AG04449 (cell line): ENCODE data around the gene DCTN5.

Source experiments
- CTCF ChIA-PET: fragments of 350-600 bp; formaldehyde crosslinking; extraction: SDS; loops from one replicate; lab custom pipeline; 2021; ENCODE audit warnings: antibody characterized with exemption; lab: Yijun Ruan, JAX
- POLR2A ChIA-PET: fragments of 400-600, 350-600 bp; formaldehyde crosslinking; extraction: SDS; loops from one replicate; lab custom pipeline; 2020; ENCODE audit warnings: antibody characterized with exemption, inconsistent platforms; lab: Yijun Ruan, JAX
- DNase-seq: peaks from one replicate; pipeline ENCODE4 v3.0.0-alpha.2; 2010; ENCODE audit warnings: low read depth, low spot score
- H3K4me3 ChIP-seq: 2 replicates; pipeline ENCODE4 v1.5.1; 2011; ENCODE audit warnings: low read depth, mild to moderate bottlenecking, control low read depth, low read length
- CTCF ChIP-seq: IDR thresholded peaks from one replicate; pipeline ENCODE4 v1.5.1; 2011; ENCODE audit warnings: mild to moderate bottlenecking, moderate library complexity, low read length, control low read depth, inconsistent platforms; ENCODE audit not compliant: insufficient read depth; ENCODE audit errors: missing control alignments

The DCTN5 gene

GRCh38 chr16:23694644-23695373, 53.5 kb downstream of the DCTN5 start:
- peak overlapping the region; percentile 3; the same call in 1 of the 2 replicates for H3K4me3 ChIP-seq
- POLR2A ChIA-PET, result no interaction called here
- no peak for TF ChIP-seq CTCF
- no peak for DNase-seq
- CTCF ChIA-PET, result interaction anchor here (1.0 to 1.2 kb wide), 2 partner anchors 17 to 810 kb away, joined by 5 read pairs; no protein-coding TSS in a partner anchor

GRCh38 chr16:23695756-23696155, 54.5 kb downstream of the DCTN5 start:
- H3K4me3 ChIP-seq, result no peak overlapping the region
- no peak for DNase-seq
- no peak for TF ChIP-seq CTCF
- POLR2A ChIA-PET, result no interaction called here
- CTCF ChIA-PET, result no interaction called here

GRCh38 chr16:23699100-23699499, 57.8 kb downstream of the DCTN5 start:
- no peak overlapping the region for H3K4me3 ChIP-seq
- POLR2A ChIA-PET, result no interaction called here
- DNase-seq, result no peak
- CTCF ChIA-PET, result no interaction called here
- no peak for TF ChIP-seq CTCF

GRCh38 chr16:23700093-23700492, 58.8 kb downstream of the DCTN5 start:
- H3K4me3 ChIP-seq, result no peak overlapping the region
- ChIA-PET POLR2A (no interaction called here), CTCF (interaction anchor here (0.9 kb wide), 1 partner anchor 27 kb away, joined by 3 read pairs; no protein-coding TSS in a partner anchor)
- no peak for DNase-seq
- TF ChIP-seq CTCF, result no peak

- no peak overlapping the region for H3K4me3 ChIP-seq
- POLR2A ChIA-PET, result no interaction called here
- TF ChIP-seq CTCF, result no peak
- CTCF ChIA-PET, result interaction anchor here (0.9 kb wide), 1 partner anchor 27 kb away, joined by 3 read pairs; no protein-coding TSS in a partner anchor
- no peak for DNase-seq
These were observed 59.2 kb downstream of the DCTN5 start for GRCh38 chr16:23700509-23700908.

- POLR2A ChIA-PET, result no interaction called here
- CTCF ChIA-PET, result no interaction called here
- TF ChIP-seq CTCF, result no peak
These were observed 59.8 kb downstream of the DCTN5 start for GRCh38 chr16:23701045-23701444.

More at GRCh38 chr16:23701045-23701444, 59.8 kb downstream of the DCTN5 start:
- DNase-seq, result no peak
- no peak overlapping the region for H3K4me3 ChIP-seq
